ENCODE measurements around the gene MYL7.
"Not testable (repeated sequence)": the region's sequence is repeated elsewhere in the genome, so short reads cannot be mapped to it uniquely, and the experiment has no call there.

MYL7 gene, protein sequence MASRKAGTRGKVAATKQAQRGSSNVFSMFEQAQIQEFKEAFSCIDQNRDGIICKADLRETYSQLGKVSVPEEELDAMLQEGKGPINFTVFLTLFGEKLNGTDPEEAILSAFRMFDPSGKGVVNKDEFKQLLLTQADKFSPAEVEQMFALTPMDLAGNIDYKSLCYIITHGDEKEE

DNA sequence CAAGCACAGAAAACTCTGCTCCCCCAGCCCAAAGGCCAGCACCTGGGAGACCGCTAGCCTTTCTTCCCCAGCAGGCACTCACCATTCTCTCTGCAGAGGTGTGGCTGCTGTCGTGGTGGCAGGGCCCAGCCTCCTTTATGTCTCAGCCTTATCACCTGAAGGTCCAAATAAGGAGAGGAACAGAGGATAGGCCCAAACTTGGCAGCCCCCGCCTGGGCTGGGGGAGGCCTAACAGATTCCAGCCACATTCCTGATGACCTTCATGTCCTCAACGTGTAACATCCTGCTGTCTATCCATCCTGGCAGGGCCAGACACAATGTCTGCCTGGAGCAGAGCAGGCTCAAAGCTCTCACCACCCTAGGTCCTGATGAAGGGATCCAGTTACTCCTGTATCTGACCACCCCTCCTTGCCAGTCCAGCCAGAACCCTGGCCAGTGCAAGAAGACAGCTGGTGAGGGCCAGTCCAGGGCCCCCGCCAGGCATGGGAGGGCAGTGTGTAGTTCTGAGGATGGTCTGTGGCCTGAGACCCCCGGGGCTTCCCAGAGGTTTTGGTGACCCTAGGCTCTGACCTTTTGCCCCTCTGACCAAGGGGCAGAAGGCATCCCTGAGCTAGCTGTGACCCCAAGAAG, at the start of gene MYL7:
MYL7 (minus strand) TSS at position 112 of the 630 bp plus-strand sequence; CDS start at position 85, 27 bp downstream.
- no peak for DNase-seq

DNA sequence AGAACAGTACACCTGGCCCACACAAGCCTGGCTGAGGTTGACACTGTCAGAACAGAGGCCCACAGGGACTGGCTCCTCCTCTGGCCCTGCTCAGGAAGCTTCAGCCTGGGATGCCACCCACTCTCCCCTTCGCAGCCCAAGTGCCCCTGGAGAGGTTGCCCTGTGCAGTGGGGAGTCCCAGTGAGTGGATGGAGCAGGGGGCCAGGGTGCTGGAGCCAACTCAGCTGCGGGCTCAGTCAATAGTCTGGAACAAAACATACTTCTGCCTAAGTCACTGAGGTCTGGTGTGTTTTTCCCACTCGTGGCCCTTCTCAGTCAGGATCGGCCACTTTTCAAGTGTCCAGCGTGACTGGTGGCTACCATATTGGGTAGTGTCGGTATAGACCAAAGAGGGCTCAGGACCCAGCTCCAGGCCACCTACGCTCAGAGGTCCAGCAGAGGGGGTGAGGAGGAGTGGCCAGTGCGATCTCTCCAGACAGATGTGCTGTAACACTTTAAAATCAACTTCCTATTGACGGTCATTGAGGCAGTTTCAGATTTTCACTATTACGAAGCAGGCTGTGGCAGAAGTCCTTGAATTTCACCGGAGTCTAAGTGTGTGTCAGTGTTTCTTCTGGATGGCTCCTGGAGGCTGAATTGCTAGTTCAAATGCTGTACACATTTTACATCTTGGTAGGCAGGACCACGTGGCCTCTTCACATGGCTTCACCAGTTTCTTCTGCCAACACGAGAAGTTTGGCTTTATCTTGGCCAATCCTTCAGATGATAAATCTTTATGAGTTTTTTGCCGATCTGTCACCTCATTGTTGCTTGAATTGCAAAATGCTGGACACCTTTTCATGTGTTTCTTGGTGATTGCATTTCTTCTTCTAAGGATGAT, 49.1 kb upstream of the MYL7 start:
- no peak for DNase-seq

DNA sequence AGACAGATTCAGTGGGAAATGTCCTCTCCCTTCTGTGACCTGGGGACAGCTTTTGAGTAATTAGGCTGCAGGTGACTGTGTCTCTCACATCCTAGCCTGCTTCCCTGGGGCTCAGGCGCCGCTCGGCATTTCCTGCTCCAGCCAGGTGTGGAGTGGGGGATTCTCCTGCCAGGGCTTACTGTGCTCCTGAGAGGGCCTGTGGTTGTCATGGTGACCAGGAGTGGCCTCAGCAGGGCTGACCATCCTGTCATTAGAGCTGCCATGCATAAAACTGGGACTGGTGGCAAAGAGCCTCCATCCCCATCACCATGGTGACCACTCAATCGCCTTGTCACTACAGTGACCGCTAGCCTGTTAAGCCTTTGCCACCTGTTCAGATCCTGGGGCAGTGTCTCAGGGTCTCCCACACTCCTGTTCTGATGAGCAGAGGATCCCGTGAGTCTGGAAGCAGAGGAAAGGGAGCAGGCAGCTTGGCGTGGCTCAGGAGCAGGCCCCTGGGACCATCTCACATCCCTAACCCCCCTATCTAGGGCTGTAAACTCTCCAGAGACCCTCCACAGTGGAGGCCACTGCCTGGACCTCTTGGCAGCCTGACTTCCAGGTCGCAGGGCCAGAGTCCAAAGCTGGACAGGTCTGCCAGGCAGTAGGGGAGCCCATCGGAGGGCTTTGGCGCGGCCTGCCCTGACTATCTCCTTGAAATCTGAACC, 48.3 kb upstream of the MYL7 start, which contains the start of gene GCK:
GCK (minus strand) TSS at position 154 of the 707 bp plus-strand sequence. CDS start 486 bp downstream, outside the sequence.
- peak; percentile 63 for DNase-seq

DNA sequence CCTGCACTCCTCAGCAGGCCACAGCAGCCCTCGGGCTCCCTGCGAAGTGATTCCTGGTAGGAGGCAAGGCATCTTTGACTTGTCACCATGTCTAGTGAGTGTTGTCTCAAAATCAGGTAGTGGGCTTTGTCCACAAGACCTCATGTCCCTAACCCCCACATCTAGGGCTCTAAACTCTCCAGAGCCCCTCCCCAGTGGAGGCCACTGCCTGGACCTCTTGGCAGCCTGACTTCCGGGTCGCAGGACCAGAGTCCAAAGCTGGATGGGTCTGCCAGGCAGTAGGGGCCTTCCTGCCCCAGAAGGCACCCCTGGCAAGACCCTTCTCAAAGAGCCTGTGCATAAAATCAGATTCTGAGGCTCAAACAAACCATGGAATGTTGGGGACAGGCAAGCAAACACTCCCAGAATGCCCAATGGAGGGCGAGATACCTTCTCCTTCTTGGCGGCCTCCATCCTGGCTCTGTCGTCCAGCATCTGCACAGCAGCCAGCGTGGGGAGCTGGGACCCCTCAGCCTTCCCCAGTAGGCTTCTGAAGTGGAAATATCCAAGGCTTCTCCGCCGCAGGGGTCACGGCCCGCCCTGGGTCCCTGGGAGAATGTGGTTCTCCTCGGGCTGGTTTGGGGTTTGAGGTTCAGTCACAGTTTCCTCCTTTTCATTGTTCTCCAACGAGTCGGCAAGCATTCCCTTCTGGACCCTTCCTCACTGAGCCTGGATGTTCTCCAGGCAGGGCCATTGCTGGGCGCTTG, 47.5 kb upstream of the MYL7 start:
- no peak for DNase-seq

DNA sequence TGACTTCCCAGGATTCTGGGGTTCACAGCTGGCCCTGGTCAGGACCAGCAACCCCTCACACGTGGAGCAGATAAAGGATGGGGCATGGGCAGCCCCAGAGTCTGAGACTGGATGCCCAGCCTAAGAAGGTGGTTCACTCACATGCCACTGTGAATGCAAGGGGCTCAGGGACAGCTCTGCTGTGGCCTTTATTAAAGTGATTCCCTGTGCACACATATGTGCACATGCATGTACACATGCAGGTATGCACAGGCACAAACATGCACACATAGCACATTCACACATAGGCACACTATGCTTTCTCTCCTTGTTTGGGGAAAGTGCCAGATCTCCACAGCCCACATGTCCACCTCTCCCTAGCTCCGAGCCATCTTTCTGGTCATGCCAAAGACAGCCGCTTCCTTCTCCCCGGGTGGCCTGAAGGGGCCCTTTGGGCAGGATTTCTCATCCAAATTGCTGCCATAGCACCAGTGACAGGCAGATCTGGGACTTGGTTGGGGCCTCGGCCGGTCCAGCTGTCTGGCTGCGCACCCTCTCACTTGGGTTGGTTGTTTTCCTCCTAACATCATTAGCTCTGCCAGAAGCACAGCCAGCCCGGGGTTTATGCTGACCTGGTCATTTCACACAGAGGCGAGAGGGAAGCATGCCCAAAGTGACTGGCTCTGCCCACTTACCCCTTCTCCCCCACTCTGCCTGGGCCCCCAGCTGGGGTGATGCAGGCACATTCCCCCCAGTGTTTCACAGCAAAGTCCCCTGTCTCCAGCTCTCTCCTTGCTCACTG, 46.7 kb upstream of the MYL7 start:
- DNase-seq = no peak

DNA sequence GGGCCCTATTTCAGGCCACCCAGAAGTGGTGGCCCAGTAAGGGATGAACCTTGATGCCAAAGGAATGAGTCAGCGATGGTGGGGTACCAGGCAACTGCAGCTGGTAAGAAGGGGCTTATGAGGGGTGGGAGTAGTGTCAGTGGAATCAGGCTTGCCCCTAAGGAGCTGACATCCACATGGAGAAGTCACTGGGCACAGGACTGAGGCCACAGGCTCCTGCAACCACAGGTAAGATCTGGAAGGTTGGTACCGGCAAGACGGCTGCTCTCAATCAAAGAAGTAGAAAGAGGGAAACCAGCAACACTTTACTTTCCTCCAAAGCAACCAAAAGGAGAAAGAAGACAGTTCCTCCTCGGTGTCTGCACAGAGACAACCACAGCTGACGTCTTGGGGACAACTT, 45.6 kb upstream of the MYL7 start:
- no peak for DNase-seq

DNA sequence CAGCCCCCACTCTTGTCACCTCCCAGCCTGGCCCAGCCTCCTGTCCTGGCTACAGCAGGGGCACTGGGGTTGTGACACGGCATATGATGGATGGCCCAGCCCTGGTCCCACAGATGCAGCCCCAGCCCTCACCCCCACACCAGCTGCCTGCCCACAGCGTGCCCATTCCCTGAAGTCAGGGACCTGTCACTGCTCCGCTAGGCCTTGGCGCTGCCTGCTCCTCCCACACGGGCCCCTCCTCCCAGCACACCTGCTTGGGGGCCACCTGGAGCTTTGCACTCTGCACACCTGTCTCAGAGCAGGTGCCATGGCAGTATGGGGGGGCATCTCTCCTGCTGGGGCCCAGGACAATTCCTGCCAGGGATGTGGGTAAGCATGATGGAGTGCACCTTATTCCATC, 44.6 kb upstream of the MYL7 start:
- no peak for DNase-seq

DNA sequence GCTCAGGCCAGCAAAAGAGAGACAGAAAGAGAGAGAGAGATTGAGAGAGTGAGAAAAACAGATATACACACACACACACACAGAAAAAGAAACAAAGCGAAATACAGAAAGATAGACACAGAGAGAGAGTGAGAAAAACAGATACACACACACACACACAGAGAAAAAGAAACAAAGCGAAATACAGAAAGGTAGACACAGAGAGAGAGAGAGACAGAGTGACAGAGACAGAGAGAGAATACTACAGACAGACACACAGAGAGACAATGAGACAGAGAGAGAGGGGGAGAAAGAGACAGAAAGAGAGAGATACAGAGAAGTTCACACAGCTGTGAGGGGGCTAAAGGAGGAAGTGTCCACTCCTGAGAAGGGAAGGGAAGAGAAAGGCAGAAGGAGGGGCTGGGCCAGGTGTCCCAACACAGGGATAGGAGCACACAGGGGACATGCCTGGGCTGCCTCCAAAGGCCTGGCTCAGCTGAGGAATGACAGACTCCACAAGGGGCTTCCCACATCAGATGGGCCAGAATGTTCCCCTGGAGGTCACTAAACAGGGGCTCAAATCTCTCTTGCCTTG, 43.8 kb upstream of the MYL7 start:
- DNase-seq = no peak

DNA sequence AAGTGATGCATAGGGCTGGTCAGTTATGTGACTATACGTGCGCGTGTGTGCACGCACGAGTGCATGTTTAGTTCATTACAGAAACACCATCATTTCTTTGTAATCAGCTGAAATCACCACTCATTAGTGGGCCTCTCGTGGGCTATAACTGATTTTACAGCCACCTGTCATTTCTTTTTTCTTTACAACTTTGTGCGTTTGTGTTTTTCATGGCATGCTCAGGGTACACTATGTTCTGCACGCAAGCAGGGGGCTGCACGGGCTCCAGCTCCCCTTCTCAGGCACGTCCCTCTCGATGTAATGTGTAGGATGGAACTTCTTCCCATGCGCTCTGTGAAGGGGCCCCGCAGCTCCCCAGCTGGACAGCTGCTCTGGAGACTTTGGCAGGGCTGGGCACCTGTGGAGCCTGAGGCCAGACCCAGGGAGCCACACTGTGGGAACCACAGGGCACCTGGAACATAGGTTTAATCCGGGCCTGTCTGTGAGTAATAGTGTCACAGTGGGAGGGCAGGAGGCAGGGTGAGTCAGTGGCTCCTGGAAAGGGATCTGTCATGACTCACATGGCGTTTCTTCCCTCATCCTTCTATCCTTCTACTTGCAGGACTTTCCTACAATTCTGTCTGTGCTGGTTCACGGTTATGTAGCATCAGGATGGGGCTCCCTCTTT, 43.2 kb upstream of the MYL7 start:
- no peak for DNase-seq

DNA sequence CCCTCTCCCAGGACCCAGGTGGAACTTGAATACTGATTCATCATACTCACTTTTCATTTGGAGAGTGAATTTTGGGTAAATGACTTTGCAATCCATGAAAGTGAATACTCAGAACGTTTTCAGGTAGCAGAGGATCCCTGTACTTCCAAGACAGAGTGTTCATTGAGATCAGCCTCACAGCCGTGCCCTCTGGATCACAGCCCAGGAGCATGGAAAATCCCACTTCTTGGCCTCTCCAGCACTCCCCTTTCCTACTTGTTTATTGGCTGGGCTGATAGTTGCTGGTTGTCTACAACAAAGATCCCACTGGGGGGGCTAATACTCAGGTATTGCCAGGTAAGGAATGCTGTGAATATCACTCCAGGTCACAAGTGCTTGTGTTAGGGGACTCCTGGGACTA, 42.3 kb upstream of the MYL7 start:
- no peak for DNase-seq

DNA sequence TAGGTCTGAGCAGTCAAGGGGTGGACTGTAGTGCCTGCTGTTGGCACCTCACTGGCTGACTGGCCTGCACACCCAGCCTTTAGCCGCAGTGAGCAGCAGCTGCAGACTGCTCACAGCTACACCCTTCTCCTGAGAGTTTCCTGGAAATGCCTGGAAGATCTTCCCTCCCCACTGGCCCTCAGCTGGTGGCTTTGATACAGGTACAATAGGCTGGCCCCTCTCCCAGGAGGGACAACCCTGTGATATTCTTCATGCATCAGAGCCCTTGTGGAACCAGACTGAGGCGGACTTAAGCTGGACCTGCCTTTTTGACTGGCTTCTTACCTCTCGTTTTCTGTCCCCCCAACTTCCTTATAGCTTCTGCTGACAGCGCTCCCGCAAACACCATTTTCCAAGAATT, 41.7 kb upstream of the MYL7 start:
- DNase-seq = no peak

DNA sequence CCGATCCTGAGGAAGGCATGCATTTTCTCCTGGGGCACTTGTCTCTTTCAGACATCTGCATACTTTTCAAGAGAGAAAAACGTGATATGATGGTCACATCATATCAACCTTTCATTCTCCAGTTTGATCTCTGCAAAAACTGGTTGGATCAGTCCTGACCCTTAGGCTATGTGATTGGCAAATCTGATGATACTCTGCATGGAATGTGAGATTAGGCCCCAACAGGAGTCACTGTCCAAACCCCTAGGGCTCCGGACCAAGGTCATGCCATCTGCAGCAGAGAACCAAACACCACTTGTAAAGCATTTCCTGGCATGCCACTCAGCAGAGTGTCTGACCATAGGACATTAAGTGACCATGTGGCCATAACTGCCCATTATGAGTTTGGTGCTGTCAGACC, 39.5 kb upstream of the MYL7 start:
- no peak for DNase-seq

DNA sequence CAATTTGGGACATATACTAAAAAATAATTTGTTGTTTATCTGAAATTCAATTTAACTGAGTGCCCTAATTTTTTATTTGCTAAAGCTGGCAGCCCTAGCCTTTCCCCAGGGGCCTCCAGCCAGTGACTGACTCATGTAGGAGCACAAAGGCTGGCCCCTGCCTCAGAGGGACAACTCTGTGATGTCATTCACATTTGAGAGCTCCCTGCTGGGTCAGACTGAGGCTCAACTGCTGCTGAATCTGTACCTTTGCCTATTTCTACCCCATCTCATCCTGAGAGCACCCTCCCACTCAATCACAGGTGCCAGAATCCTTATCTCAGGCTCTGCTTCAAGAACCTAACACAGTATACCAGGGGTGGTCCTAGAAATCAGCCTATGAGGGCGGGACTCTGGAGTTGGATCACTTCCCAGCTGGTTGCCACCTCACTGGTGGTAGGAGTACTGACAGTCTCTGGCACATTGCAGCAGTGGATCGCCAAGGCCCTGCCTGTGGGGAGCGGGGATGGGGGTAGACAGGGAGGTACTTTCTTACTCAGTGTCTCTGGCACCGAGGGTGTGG, 36.5 kb upstream of the MYL7 start:
- no peak for DNase-seq

DNA sequence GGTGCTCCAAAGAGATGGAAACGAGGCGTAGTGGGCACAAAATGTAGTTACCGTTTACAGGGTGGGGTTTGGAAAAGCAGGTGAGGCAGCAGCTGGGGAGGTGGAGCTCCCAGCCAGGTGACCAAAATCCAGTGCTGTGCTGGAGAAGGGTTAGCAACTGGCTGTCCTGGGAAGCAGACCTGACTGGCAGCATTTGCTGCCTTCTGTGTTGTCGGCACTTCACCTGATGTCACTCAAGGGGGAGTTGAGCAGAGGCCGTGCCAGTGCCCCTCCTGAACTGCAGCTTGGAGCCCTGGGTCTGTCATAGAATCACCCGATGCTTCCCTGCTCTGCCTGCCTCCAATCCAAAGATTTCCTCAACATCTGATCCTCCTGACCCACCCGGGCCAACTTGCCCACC, 35.4 kb upstream of the MYL7 start:
- DNase-seq = no peak

DNA sequence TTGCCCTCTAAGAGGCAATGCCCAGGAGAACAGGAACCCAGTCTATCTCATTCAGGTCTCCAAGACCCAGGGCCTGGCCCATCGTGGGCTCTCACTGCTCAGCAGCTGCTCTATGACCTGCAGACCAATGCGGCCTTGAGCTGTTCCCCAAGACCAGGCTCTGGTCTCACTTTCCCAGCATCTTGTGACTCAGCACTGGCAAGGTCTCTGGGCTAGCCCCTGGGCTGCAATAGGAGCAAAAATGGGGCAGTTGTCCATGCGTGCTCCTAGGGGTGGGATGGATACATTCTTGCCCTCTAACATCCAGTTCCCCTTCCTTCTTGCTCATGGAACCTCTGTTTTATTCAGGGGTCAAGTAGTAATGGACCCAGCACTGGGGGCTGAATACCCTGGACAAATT, 34.6 kb upstream of the MYL7 start:
- DNase-seq = no peak

DNA sequence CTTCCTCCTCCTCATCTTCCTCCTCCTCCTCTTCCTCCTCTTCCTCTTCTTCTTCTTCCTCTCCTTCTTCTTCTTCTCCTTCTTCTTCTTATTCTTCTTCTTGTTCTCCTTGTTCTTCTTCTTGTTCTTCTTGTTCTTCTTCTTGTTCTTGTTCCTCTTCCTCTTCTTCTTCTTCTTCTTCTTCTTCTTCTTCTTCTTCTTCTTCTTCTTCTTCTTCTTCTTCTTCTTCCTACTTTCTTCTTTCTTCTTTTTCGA, 33.5 kb upstream of the MYL7 start:
- DNase-seq = not testable (repeated sequence)

DNA sequence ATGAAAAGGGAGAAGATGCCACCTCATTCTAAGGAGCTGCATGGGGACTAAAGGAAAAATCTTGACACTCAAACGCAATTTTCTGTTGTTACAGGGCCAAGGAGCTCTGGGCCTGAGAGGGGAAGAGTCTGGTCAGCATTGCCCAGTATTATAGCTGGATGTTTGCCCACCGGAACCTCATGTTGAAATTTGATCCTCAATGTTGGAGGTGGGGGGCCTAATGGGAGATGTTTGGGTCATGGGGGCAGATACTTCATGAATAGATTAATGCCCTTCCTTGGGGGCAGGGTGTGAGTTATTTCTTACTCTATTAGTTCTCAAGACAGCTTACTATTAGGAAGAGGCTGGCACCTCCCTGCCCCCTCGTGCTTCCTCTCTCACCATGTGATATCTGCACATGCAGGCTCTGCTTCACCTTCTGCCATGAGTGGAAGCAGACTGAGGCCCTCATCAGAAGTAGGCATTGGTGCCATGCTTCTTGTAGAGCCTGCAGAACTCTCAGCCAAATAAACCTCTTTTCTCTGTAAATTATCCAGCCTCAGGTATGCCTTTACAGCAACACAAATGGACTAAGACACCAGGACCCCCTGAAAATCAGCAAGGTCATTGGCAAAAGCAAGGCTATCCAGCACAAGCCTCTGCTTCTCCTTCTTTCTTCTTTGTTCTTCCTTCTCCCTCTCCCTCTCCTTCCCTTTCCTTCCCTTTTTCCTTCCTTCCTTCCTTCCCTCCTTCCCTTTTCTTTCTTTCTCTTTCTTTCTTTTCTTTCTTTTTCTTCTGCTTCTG, 33.0 kb upstream of the MYL7 start:
- no peak for DNase-seq

DNA sequence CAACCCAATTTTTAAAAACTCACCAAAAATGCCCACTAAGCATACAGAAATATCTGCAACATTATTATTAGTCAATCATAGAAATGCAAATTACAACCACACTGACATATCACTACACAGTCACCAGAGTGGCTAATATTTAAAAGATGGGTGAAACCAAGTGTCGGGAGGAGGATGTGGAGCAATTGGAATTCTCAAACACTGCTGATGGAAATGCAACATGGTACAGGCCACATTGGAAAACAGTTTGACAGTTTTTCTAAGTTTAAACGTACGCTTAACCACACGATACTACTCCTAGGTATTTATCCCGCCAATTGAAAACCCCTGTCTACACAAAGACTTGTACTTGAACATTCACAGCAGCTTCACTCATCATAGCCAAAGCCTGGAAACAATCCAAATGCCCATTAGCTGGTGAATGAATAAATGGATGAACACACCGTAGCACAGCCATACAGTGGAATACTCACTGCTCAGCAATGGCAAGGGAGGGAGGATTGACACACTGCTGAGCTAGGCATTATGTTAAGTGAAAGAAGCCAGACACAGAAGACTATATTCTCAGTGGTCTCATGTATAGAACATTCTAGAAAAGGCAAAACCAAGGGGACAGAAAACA, 31.8 kb upstream of the MYL7 start:
- DNase-seq = peak; percentile 61

DNA sequence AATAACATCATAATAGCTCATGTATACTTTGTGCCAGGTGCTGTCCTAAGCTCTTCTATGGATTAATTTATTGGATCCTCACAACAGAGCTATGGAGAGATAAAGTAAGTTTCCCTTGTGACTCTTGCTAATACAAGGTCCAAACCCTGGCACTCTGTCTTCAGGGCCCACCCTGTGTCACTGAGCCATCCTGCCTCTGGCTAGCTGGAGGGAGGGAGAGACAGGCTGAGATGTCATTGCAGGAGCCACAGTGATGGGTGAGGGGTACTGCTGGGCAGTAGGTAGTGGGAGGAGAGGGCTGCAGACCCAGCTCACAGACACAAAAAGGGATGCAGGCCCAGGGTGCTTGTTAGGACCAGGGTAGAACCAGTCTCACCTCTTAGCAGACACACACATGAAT, 31.2 kb upstream of the MYL7 start:
- no peak for DNase-seq
